ENCODE measurements around the gene GABARAP. TPM values are rescaled to one million over a fixed set of nuclear protein-coding genes. Genes with fewer than 3 reads are reported as not detected.

GABARAP gene
- total and polyA plus RNA-seq, 2 of the 8 experiments (the other 6 are each of a cell fraction or from before 2014, with no cell fraction given): 252 to 581 TPM

GRCh38 chr17:7281074-7281952 lies 39.1 kb upstream of the GABARAP start, which contains the start of gene SLC2A4:
Gene SLC2A4, plus strand, starts transcription at chr17:7281718. Its CDS starts 217 bp downstream, at chr17:7281935.
- Histone ChIP-seq H2BK120ac (replicated peaks; ENCODE audit: low read depth, low read length) (no peak within 1 kb of the TSS), H3K36me3 (ENCODE audit: control insufficient read depth in 2 of 4, insufficient read depth in 4 of 4, low read length in 3 of 4) (peaks cover 0 to 6% (median 2%) of the 10 kb centered on the region in 4 experiments; a peak in 3 of 8 replicates), H3K9me3 (ENCODE audit: insufficient read depth in 2 of 2, low read depth in 1 of 2, low read length in 1 of 2) (no peaks in the 10 kb centered on the region), H3K23ac (ENCODE audit: insufficient read length) (no peak within 1 kb of the TSS), H3K4ac (replicated peaks; ENCODE audit: insufficient read length, low read depth, low read length) (no peak within 1 kb of the TSS), H3K4me2 (ENCODE audit: insufficient read depth in 1 of 2, low read depth in 2 of 2, low read length in 2 of 2) (peak within 1 kb of the TSS; percentile 45 to 100), H3K4me1 (replicated peaks in 1 of 4; ENCODE audit: control insufficient read depth in 3 of 4, insufficient read depth in 4 of 4, low read length in 3 of 4) (peaks cover 0 to 20% (median 8%) of the 10 kb centered on the region in 4 experiments; a peak in 5 of 7 replicates), H2BK15ac (ENCODE audit: low read length) (peak within 1 kb of the TSS; percentile 72; the same call in 1 of the 2 replicates), H3K56ac (replicated peaks; ENCODE audit: insufficient read length, low read depth, low read length) (no peak within 1 kb of the TSS), H4K91ac (replicated peaks; ENCODE audit: insufficient read length, low read length) (no peak within 1 kb of the TSS), H3K9ac (replicated peaks in 1 of 4; ENCODE audit: extremely low read depth in 1 of 4, low read depth in 3 of 4, low read length in 3 of 4) (peak within 1 kb of the TSS; percentile 49 to 75 (median 66)), H2AK5ac (ENCODE audit: low read depth, low read length) (no peak within 1 kb of the TSS), H3K23me2 (ENCODE audit: low read depth, low read length) (peaks cover 11% of the 10 kb centered on the region), H4K8ac (ENCODE audit: extremely low read depth, insufficient read depth, low read length) (peak within 1 kb of the TSS; percentile 82; the same call in 1 of the 2 replicates), H3K14ac (ENCODE audit: insufficient read length) (no peak within 1 kb of the TSS), H3K27me3 (replicated peaks in 1 of 4; ENCODE audit: control insufficient read depth in 3 of 4, extremely low read depth in 1 of 4, insufficient read depth in 3 of 4, low read length in 3 of 4) (peaks cover 0 to 13% (median 7%) of the 10 kb centered on the region in 4 experiments; a peak in 6 of 7 replicates), H4K20me1 (replicated peaks in 1 of 2; ENCODE audit: control insufficient read depth in 1 of 2, insufficient read depth in 2 of 2, low read length in 2 of 2) (peaks cover 0 to 7% of the 10 kb centered on the region in 2 experiments), H2AFZ (ENCODE audit: low read length) (peak within 1 kb of the TSS; percentile 54; the same call in 1 of the 2 replicates), H3K18ac (ENCODE audit: extremely low read depth, low read length) (peak within 1 kb of the TSS; percentile 42; the same call in 1 of the 2 replicates), H3K27ac (ENCODE audit: low read depth, low read length) (no peak within 1 kb of the TSS), H3K79me2 (ENCODE audit: control insufficient read depth in 1 of 2, insufficient read depth in 2 of 2, low read length in 2 of 2) (no peaks in the 10 kb centered on the region), H4K5ac (ENCODE audit: insufficient read length, low read depth, low read length) (no peak within 1 kb of the TSS), H3K79me1 (ENCODE audit: low read depth, low read length) (no peaks in the 10 kb centered on the region), H3K4me3 (ENCODE audit: extremely low read depth in 1 of 4, insufficient read depth in 2 of 4, low read depth in 3 of 4, low read length in 4 of 4) (peak within 1 kb of the TSS; percentile 76 to 83 (median 78)), H2BK5ac (ENCODE audit: low read depth, low read length) (peak within 1 kb of the TSS; percentile 18; the same call in 1 of the 2 replicates), H2BK20ac (ENCODE audit: low read length) (no peak within 1 kb of the TSS), H2BK12ac (ENCODE audit: low read depth, low read length) (peak within 1 kb of the TSS; percentile 27; the same call in 1 of the 2 replicates)
- WGBS, 2 experiments (ENCODE audit: extremely low coverage in 1 of 2, insufficient coverage in 1 of 2, insufficient read length in 1 of 2, insufficient replicate concordance in 2 of 2, low coverage in 1 of 2, low lambda C conversion rate in 2 of 2, missing lambda C conversion rate in 1 of 2): 3% methylated on average over 58 of the region's 71 CpGs; no CpG with 5 or more reads in 1 of the 2 experiments
- DNase-seq (ENCODE audit: low read depth in 1 of 2, low spot score in 2 of 2): peak; percentile 96 to 98
- peak; percentile 66 for FAIRE-seq
- CTCF ChIA-PET (ENCODE audit: partially characterized antibody): interaction anchor here (0.6 to 4.8 kb wide), 26 partner anchors 10 to 304 kb away, joined by 3 to 46 read pairs (median 4); partner anchors contain the start of genes ACAP1, CLDN7, GABARAP and GPS2
- POLR2A ChIA-PET (ENCODE audit: partially characterized antibody): interaction anchor here (0.8 to 7.7 kb wide), 23 partner anchors 10 to 303 kb away, joined by 3 to 94 read pairs (median 5); partner anchors contain the start of genes ACADVL, CLDN7, CTDNEP1 and DLG4
- TF ChIP-seq E2F6 (IDR thresholded peaks at IDR 0.05) (peak; percentile 89), SIX5 (IDR thresholded peaks at IDR 0.05; ENCODE audit: low read depth, low read length) (no peak), KDM4A (IDR thresholded peaks at IDR 0.05; ENCODE audit: low read depth, low read length, severe bottlenecking) (peak; percentile 77), CHD2 (IDR thresholded peaks at IDR 0.05; ENCODE audit: low read length) (peak; percentile 68), CREB1 (IDR thresholded peaks at IDR 0.05) (peak; percentile 48; the same call in 1 of the 2 replicates), SP1 (IDR thresholded peaks at IDR 0.05; ENCODE audit: low read depth, low read length) (peak; percentile 86), ATF3 (IDR thresholded peaks at IDR 0.05; ENCODE audit: insufficient read depth, low read depth, low read length) (no peak), SP4 (IDR thresholded peaks at IDR 0.05; ENCODE audit: low read length) (peak; percentile 95), SIN3A (conservative IDR thresholded peaks at IDR 0.05 in 1 of 2, IDR thresholded peaks at IDR 0.05 in 1 of 2; ENCODE audit: low read depth in 1 of 2, low read length in 2 of 2) (peak; percentile 44 to 60; a peak in 2 of 4 replicates)
